Fibroblast of skin of left biceps (primary cell): Measurements from ENCODE around the gene ITCH.
"Not testable (repeated sequence)": the region's sequence is repeated elsewhere in the genome, so short reads cannot be mapped to it uniquely, and the experiment has no call there.

Source experiments
- DNase-seq, 2 experiments: peaks; one replicate each; pipeline ENCODE4 v3.0.0-alpha.2; 2013; ENCODE audit warnings: low read depth in 2 of 2

Gene ITCH

GRCh38 chr20:34377072-34377847, 14.2 kb downstream of the ITCH start:
- DNase-seq: no peak

GRCh38 chr20:34382174-34382573, 19.1 kb downstream of the ITCH start:
- DNase-seq: no peak

DNA sequence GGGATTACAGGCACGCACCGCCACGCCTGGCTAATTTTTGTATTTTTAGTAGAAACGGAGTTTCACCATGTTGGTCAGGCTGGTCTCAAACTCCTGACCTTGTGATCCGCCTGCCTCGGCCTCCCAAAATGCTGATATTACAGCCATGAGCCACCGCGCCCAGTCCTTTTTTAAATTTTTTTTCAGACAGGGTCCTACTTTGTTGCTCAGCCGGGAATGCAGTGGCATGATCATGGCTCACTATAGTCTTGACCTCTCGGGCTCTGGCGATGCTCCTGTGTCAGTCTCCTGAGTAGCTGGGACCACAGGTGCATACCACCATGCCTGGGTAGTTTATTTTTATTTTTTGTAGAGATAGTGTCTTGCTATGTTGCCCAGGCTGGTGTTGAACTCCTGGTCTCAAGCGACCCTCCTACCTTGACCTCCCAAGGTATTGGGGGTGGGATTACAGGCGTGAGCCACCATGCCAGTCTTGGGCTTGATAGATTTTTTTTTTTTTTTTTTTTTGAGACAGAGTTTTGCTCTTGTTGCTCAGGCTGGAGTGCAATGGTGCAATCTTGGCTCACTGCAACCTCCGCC, 19.9 kb downstream of the ITCH start:
- not testable (repeated sequence) for DNase-seq

DNA sequence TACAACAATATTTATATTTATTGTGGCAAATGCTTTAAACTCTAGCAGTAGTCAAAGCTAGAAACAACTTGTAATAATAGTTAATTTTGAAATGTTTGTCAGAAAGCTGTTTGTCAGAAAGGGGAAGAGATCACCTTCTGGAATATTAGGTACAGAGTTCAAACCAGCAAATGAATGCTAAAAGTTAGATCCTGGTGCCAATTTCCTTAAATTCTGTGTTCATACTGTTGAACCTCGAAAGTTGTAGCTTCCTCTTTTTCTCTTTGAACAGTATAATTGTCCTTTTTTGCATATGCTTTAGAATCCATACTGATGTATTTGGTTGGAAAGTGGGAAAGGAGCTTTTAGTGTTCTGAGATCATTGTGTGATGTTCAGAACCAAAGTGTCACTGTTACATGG, 22.4 kb downstream of the ITCH start:
- no peak for DNase-seq

DNA sequence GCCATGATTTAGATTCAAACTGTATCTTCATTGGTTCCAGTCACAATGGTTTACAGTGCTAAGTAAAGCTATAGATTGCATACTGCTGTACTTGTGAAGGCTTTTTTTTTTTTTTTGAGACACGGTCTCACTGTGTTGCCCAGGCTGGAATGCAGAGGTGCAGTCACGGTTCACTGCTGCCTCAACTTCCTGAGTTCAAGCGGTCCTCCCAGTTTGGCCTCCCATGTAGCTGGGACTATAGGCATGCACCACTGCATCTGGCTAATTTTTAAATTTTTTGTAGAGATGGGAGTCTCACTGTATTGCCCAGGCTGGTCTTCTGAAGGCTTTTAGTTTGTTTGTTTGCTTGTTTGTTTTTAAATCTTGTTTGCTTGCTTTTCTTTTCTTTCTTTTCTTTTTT, 24.9 kb downstream of the ITCH start:
- DNase-seq: no peak

DNA sequence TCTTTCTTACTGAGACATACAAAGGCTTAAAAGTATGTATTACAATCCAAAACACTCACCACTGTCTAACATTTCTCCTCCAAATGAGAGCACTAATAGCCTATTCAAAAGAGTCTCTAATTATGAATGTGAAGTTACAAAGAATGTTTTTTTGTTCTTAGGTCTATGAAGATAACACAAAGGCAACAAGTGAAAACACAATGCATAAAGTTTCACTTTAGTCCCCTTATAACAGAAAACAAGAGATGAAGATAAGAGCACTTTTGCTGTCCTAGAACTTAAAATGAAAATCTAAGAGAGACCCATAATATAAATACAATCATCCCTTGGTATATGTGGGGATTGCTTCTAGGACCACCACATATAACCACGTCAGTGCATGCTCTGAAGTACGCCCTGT, 25.6 kb downstream of the ITCH start:
- no peak for DNase-seq

- DNase-seq: peak; percentile 9 to 12
These were observed 26.3 kb downstream of the ITCH start for GRCh38 chr20:34389206-34389953.

- DNase-seq: no peak
These were observed 27.0 kb downstream of the ITCH start for GRCh38 chr20:34389954-34390555.

DNA sequence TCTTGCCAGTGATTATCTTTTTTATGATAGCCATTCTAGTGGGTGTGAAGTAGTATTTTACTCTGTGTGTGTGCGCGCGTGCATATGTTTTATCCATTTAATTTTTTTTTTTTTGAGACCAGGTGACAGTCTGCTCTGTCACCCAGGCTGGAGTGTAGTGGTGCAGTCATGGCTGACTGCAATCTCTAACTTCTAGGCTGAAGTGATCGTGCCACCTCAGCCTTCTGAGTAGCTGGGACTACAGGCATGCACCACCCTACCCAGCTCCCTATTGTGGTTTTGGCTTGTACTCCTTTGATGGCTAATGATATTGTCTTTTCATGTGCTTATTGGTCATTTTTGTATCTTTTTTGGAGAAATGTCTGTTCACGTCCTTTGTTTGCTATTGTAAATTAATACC, 33.3 kb downstream of the ITCH start:
- DNase-seq: no peak

GRCh38 chr20:34397096-34397495, 34.0 kb downstream of the ITCH start:
- DNase-seq: no peak

DNA sequence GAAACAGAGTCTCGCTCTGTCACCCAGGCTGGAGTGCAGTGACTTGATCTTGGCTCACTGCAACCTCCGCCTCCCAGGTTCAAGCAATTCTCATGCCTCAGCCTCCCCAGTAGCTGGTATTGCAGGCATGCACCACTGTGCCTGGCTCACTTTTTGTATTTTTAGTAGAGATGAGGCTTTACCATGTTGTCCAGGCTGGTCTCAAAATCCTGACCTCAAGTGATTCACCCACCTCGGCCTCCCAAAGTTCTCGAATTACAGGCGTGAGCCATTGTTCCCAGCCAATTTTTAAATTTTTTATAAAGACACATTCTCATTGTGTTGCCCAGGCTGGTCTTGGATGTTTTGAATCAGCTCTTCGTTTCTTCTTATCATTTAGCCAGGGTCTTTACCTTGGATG, 37.7 kb downstream of the ITCH start:
- not testable (repeated sequence) for DNase-seq

GRCh38 chr20:34401741-34402455, 38.8 kb downstream of the ITCH start:
- DNase-seq: no peak

DNA sequence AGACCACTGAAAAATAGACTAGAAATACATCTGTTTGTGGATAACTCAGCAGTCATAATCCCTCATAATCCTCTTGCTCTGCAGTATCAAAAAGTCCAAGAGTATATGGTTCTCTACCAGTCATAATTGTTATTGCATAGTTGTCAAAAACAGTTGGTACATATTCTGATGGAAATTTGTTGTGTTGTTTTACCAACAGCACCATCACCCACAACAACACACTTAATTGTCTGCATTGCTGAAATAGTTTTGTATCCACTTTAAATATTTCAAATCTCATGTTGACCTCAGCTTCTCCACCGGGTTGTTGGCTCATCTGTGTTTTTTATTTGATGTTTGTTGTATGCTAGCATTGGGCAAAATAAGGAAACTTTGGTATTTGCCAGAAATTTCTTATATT, 39.4 kb downstream of the ITCH start:
- no peak for DNase-seq

DNA sequence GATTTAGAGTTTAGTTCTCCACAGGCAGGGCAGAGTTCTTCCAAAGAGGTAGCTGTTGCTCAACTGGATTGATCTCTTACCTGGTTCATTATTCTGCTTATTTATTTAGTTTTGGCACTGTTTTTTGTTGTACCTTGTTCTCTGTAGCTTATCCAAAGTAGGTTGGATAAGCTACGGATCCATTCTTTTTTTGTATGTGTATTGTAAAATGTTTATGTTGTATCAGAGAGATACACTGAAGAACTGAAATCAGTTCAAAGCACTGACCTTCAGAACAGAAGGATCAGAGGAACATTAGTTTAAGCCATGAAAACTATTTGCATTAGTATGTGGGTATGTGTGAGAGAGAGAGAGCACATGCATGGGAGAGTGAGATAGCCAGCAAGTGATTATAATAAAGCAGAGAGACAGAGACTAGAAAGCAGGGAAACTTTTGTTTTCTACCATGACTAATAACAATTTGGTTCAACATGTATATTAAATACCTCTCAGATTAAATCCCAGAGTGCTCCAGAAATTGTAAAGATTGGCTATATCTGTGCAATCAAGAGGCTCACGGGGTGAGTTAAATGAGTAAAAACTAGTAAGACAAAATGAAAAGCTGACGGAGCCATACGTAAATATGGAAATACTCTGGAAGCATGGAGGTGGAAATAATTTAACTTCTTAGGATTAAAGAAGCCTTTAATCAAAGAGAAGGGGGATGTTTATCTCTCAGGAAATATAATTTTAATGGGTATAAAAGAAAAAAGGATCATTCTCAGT, 40.2 kb downstream of the ITCH start:
- DNase-seq: no peak

GRCh38 chr20:34403908-34404307, 40.8 kb downstream of the ITCH start:
- DNase-seq: no peak

- no peak for DNase-seq
These were observed 41.7 kb downstream of the ITCH start for GRCh38 chr20:34404803-34405202.

GRCh38 chr20:34405247-34405651, 42.2 kb downstream of the ITCH start:
- not testable (repeated sequence) for DNase-seq

GRCh38 chr20:34405942-34406341, 42.9 kb downstream of the ITCH start:
- DNase-seq: not testable (repeated sequence)

DNA sequence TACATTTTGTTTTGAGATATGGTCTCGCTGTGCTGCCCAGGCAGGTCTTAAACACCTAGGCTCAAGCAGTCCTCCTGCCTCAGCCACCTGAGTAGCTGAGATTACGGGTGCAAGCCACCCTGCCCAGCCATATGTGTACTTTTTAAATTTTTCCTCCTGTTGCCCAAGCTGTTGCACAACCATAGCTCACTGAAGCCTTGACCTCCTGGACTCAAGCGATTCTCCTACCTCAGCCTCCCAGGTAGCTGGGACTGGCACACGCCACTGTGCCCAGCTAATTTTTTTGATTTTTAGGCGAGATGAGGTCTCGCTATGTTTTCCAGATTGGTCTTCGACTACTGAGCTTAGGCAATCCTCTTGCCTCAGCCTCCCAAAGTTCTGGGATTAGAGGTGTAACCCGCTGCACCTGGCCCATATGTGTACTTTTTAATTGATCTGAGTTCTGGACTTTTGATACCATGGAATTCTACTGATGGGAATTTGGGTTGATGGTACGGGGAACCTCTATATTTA, 44.9 kb downstream of the ITCH start:
- DNase-seq: no peak

GRCh38 chr20:34410336-34410735, 47.3 kb downstream of the ITCH start:
- peak; percentile 68 to 69 for DNase-seq

GRCh38 chr20:34412453-34412852, 49.4 kb downstream of the ITCH start:
- DNase-seq: no peak
